Liver (tissue), 9 donors: Measurements from ENCODE around the gene CDC42. TPM values are rescaled to one million over a fixed set of nuclear protein-coding genes. Genes with fewer than 3 reads are reported as not detected.

Experiments used
- DNase-seq: peaks from one replicate; pipeline ENCODE4 v3.0.0-alpha.2; 2017; ENCODE audit warnings: low spot score
- H3K27ac ChIP-seq, 2 donors: one replicate each; pipeline ENCODE4 v1.7.0; 2013; ENCODE audit warnings: inconsistent platforms in 2 of 2, low read length in 2 of 2, control low read depth in 1 of 2, low read depth in 1 of 2, mild to moderate bottlenecking in 1 of 2
- H3K27me3 ChIP-seq, 4 donors: one replicate each; pipeline versions ENCODE4 v1.6.1 to v1.7.0; 2013; ENCODE audit warnings: low read length in 3 of 4, inconsistent platforms in 1 of 4, mild to moderate bottlenecking in 1 of 4, moderate library complexity in 1 of 4; ENCODE audit not compliant: control insufficient read depth in 4 of 4, insufficient read depth in 4 of 4
- H3K36me3 ChIP-seq, 4 donors: one replicate each; pipeline versions ENCODE4 v1.6.1 to v1.7.0; 2013; ENCODE audit warnings: low read length in 3 of 4, mild to moderate bottlenecking in 3 of 4, low read depth in 1 of 4, moderate library complexity in 1 of 4; ENCODE audit not compliant: control insufficient read depth in 4 of 4, insufficient read depth in 3 of 4
- H3K4me1 ChIP-seq, 4 donors: one replicate each; pipeline versions ENCODE4 v1.6.1 to v1.7.0; 2013; ENCODE audit warnings: low read length in 3 of 4, mild to moderate bottlenecking in 3 of 4, moderate library complexity in 1 of 4; ENCODE audit not compliant: control insufficient read depth in 4 of 4, insufficient read depth in 4 of 4
- H3K4me3 ChIP-seq, 3 donors: one replicate each; pipeline versions ENCODE4 v1.6.1 to v1.7.0; 2013; ENCODE audit warnings: low read length in 3 of 3, control low read depth in 1 of 3, low read depth in 1 of 3, mild to moderate bottlenecking in 1 of 3
- H3K9ac ChIP-seq, 2 donors: one replicate each; pipeline ENCODE4 v1.7.0; 2013; ENCODE audit warnings: low read length in 2 of 2, mild to moderate bottlenecking in 2 of 2, moderate library complexity in 2 of 2, control low read depth in 1 of 2, low read depth in 1 of 2
- H3K9me3 ChIP-seq, 4 donors: one replicate each; pipeline versions ENCODE4 v1.6.1 to v1.7.0; 2013; ENCODE audit warnings: low read length in 3 of 4; ENCODE audit not compliant: control insufficient read depth in 4 of 4
- ATF3 ChIP-seq: IDR thresholded peaks from 2 replicates; pipeline ENCODE4 v1.6.1; 2016; ENCODE audit warnings: antibody characterized with exemption
- CTCF ChIP-seq: fragments of 150-350 bp; IDR thresholded peaks from 2 replicates; pipeline ENCODE4 v1.5.1; 2017; ENCODE audit warnings: improper control_type of control experiment, low read depth, low read length; ENCODE audit not compliant: missing input control
- FOXA1 ChIP-seq: IDR thresholded peaks from 2 replicates; pipeline ENCODE4 v1.6.1; 2016; ENCODE audit warnings: antibody characterized with exemption
- FOXA2 ChIP-seq: IDR thresholded peaks from 2 replicates; pipeline ENCODE4 v1.6.1; 2016; ENCODE audit warnings: antibody characterized with exemption
- GABPA ChIP-seq, 2 donors: IDR thresholded peaks in 1 of 2; conservative IDR thresholded peaks in 1 of 2; 2 replicates each; pipeline ENCODE4 v1.6.1; 2016; ENCODE audit warnings: antibody characterized with exemption in 2 of 2, mild to moderate bottlenecking in 1 of 2, moderate library complexity in 1 of 2
- HNF4A ChIP-seq, 2 donors: conservative IDR thresholded peaks; 2 replicates each; pipeline ENCODE4 v1.6.1; 2016; ENCODE audit warnings: antibody characterized with exemption in 2 of 2, mild to moderate bottlenecking in 2 of 2
- HNF4G ChIP-seq: IDR thresholded peaks from 2 replicates; pipeline ENCODE4 v1.6.1; 2016; ENCODE audit warnings: antibody characterized with exemption
- JUND ChIP-seq, 2 donors: IDR thresholded peaks; 2 replicates each; pipeline ENCODE4 v1.6.1; 2016; ENCODE audit warnings: antibody characterized with exemption in 2 of 2
- NR2F2 ChIP-seq: IDR thresholded peaks from 2 replicates; pipeline ENCODE4 v1.6.1; 2016; ENCODE audit warnings: antibody characterized with exemption
- RAD21 ChIP-seq, 2 donors: IDR thresholded peaks; 2 replicates each; pipeline ENCODE4 v1.6.1; 2016; ENCODE audit warnings: antibody characterized with exemption in 2 of 2, mild to moderate bottlenecking in 2 of 2
- RXRA ChIP-seq, 2 donors: IDR thresholded peaks; 2 replicates each; pipeline ENCODE4 v1.6.1; 2017 to 2018; ENCODE audit warnings: antibody characterized with exemption in 2 of 2, mild to moderate bottlenecking in 1 of 2
- TAF1 ChIP-seq: conservative IDR thresholded peaks from 2 replicates; pipeline ENCODE4 v1.6.1; 2016; ENCODE audit warnings: antibody characterized with exemption, mild to moderate bottlenecking
- YY1 ChIP-seq: IDR thresholded peaks from 2 replicates; pipeline ENCODE4 v1.6.1; 2016; ENCODE audit warnings: antibody characterized with exemption, mild to moderate bottlenecking
- ZBTB33 ChIP-seq: IDR thresholded peaks from 2 replicates; pipeline ENCODE4 v1.6.1; 2016; ENCODE audit warnings: antibody characterized with exemption
- WGBS: extraction: QIAGEN DNeasy Blood & Tissue Kit; methylation state at CpG from one replicate; pipeline ENCODE4 v1.1.7; 2013; 5-methylcytosine and 5-hydroxymethylcytosine counted together
- polyA plus RNA-seq, 2 donors: library from polyadenylated mRNA; stranded (reverse) in 1 of 2; unstranded in 1 of 2; fragments of 200-250 nt in 1 of 2; fragments of >200 nt in 1 of 2; fragmentation: Nextera tagmentation in 1 of 2; extraction: Ambion mirVana in 1 of 2; gene quantifications; one replicate each; pipeline versions ENCODE4 v1.2.1 to v1.2.3, GENCODE V29; 2013 to 2015
- total RNA-seq, 2 donors: library from RNA; depleted of rRNA; stranded (reverse); fragments of >200 nt; gene quantifications; one replicate each; pipeline ENCODE4 v1.2.3, GENCODE V29; 2014
- TF ChIP-seq, protein P1 (sequence below): IDR thresholded peaks from 2 replicates; pipeline ENCODE4 v1.6.1; 2016; ENCODE audit warnings: antibody characterized with exemption
- TF ChIP-seq, protein P2 (sequence below): IDR thresholded peaks from 2 replicates; pipeline ENCODE4 v1.6.1; 2016; ENCODE audit warnings: antibody characterized with exemption, mild to moderate bottlenecking
- donor health status: healthy.
- donor health status: healthy.
- donor health status: healthy.
- donor health status: healthy.
- donor health status: healthy.

Gene CDC42
- total and polyA plus RNA-seq, 4 donors: 40.3 to 140 (median 69.0) TPM

DNA sequence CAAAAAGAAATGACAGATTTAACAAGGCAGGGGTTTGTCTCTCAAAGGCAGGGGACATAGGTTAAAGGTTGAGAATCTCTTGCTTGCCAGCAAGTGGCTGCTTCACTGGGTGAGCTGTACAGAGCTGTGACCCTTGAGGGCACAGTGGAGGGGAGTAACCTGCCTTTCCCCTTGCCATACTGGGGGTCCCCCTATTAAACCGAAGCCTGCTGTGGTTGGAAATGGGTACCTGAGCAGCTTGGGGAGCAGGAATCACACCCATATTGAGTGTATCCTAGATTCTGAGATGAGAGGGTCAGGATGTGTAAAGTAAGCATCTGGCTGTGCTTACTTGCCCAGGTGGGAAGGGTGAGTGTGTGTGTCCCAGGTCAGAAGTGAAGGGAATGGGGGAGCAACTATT, 58.6 kb downstream of the CDC42 start:
- Histone ChIP-seq H3K27me3 (no peaks in the 10 kb centered on the region), H3K9me3 (no peaks in the 10 kb centered on the region), H3K9ac (no peak overlapping the region), H3K4me1 (peaks cover 0 to 3% (median 0%) of the 10 kb centered on the region in 4 donors), H3K4me3 (no peak overlapping the region), H3K27ac (no peak overlapping the region), H3K36me3 (peaks cover 0 to 2% (median 0%) of the 10 kb centered on the region in 4 donors)
- TF ChIP-seq YY1 (no peak), JUND (IDR thresholded peaks at IDR 0.05) (no peak), FOXA2 (no peak), ZBTB33 (no peak), TAF1 (no peak), RXRA (IDR thresholded peaks at IDR 0.05) (no peak), NR2F2 (no peak), HNF4A (conservative IDR thresholded peaks at IDR 0.05) (no peak)
- 90% methylated on average over 1 of the region's 1 CpG for WGBS
- no peak for DNase-seq

DNA sequence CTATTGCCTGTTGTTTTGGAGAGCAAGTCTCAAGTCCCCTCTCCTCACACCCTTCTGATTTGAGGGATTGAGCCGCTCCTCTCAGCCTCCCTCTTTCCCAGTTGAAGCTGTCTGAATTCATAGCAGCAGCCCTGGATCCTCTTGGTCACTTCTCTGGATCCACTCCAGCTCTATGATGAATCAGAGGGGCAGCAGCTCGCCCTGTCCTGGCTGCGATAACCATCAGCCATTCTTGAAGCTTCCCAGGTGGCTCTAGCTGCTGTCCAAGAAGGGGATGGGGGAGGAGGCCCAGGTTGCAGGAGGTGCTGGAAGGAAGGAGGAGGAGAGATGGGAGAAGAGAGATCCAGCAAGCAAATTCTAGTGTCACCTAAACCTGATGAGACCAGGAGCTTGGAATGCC, 59.1 kb downstream of the CDC42 start:
- Histone ChIP-seq H3K9me3 (no peaks in the 10 kb centered on the region), H3K36me3 (peaks cover 0 to 2% (median 0%) of the 10 kb centered on the region in 4 donors), H3K4me1 (peaks cover 0 to 3% (median 0%) of the 10 kb centered on the region in 4 donors), H3K4me3 (no peak overlapping the region), H3K27ac (no peak overlapping the region), H3K27me3 (no peaks in the 10 kb centered on the region), H3K9ac (no peak overlapping the region)
- 95% methylated on average over 3 of the region's 3 CpGs for WGBS
- no peak for TF ChIP-seq NR2F2
- TF ChIP-seq FOXA1: no peak
- no peak for TF ChIP-seq FOXA2
- no peak for TF ChIP-seq TAF1
- TF ChIP-seq, protein P1, sequence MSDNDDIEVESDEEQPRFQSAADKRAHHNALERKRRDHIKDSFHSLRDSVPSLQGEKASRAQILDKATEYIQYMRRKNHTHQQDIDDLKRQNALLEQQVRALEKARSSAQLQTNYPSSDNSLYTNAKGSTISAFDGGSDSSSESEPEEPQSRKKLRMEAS: no peak
- no peak for TF ChIP-seq GABPA (IDR thresholded peaks at IDR 0.05 in 1 of 2, conservative IDR thresholded peaks at IDR 0.05 in 1 of 2)
- no peak for TF ChIP-seq HNF4G
- TF ChIP-seq RAD21 (IDR thresholded peaks at IDR 0.05): no peak
- TF ChIP-seq JUND (IDR thresholded peaks at IDR 0.05): no peak
- TF ChIP-seq ZBTB33: no peak
- no peak for TF ChIP-seq CTCF
- TF ChIP-seq, protein P2, sequence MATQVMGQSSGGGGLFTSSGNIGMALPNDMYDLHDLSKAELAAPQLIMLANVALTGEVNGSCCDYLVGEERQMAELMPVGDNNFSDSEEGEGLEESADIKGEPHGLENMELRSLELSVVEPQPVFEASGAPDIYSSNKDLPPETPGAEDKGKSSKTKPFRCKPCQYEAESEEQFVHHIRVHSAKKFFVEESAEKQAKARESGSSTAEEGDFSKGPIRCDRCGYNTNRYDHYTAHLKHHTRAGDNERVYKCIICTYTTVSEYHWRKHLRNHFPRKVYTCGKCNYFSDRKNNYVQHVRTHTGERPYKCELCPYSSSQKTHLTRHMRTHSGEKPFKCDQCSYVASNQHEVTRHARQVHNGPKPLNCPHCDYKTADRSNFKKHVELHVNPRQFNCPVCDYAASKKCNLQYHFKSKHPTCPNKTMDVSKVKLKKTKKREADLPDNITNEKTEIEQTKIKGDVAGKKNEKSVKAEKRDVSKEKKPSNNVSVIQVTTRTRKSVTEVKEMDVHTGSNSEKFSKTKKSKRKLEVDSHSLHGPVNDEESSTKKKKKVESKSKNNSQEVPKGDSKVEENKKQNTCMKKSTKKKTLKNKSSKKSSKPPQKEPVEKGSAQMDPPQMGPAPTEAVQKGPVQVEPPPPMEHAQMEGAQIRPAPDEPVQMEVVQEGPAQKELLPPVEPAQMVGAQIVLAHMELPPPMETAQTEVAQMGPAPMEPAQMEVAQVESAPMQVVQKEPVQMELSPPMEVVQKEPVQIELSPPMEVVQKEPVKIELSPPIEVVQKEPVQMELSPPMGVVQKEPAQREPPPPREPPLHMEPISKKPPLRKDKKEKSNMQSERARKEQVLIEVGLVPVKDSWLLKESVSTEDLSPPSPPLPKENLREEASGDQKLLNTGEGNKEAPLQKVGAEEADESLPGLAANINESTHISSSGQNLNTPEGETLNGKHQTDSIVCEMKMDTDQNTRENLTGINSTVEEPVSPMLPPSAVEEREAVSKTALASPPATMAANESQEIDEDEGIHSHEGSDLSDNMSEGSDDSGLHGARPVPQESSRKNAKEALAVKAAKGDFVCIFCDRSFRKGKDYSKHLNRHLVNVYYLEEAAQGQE: no peak
- TF ChIP-seq HNF4A (conservative IDR thresholded peaks at IDR 0.05): no peak
- TF ChIP-seq ATF3: no peak
- TF ChIP-seq YY1: no peak
- DNase-seq: no peak
